Neural progenitor cell (in vitro differentiated cells): Measurements from ENCODE around the gene SLTM. TPM values are rescaled to one million over a fixed set of nuclear protein-coding genes. Genes with fewer than 3 reads are reported as not detected.
"Not testable (repeated sequence)": the region's sequence is repeated elsewhere in the genome, so short reads cannot be mapped to it uniquely, and the experiment has no call there.

ENCODE experiments used
- DNase-seq: peaks from one replicate; pipeline ENCODE4 v3.0.0-alpha.2; 2016; ENCODE audit warnings: low spot score
- H2AFZ ChIP-seq: fragments of 200-600 bp; sonication (generic); replicated peaks from 2 replicates; pipeline ENCODE4 v1.6.1; 2016; ENCODE audit warnings: antibody characterized with exemption
- H3F3A ChIP-seq: fragments of 200-600 bp; sonication (generic); 2 replicates; pipeline ENCODE4 v1.6.1; 2016; ENCODE audit warnings: antibody characterized with exemption, low read depth
- H3K27ac ChIP-seq: fragments of 200-600 bp; sonication (generic); 2 replicates; pipeline ENCODE4 v1.5.1; 2016; ENCODE audit warnings: mild to moderate bottlenecking
- H3K27me3 ChIP-seq: fragments of 200-600 bp; sonication (generic); 2 replicates; pipeline ENCODE4 v1.6.1; 2016; ENCODE audit warnings: mild to moderate bottlenecking, moderate library complexity
- H3K36me3 ChIP-seq: fragments of 200-600 bp; sonication (generic); 2 replicates; pipeline ENCODE4 v1.5.1; 2016
- H3K4me1 ChIP-seq: fragments of 200-600 bp; sonication (generic); 2 replicates; pipeline ENCODE4 v1.6.1; 2016; ENCODE audit warnings: mixed run types
- H3K4me2 ChIP-seq: fragments of 200-600 bp; sonication (generic); 2 replicates; pipeline ENCODE4 v1.6.1; 2016
- H3K4me3 ChIP-seq: fragments of 200-600 bp; sonication (generic); 2 replicates; pipeline ENCODE4 v1.5.1; 2016
- H3K79me2 ChIP-seq: fragments of 200-600 bp; sonication (generic); 2 replicates; pipeline ENCODE4 v1.6.1; 2016; ENCODE audit warnings: low read depth
- H3K9ac ChIP-seq: fragments of 200-600 bp; sonication (generic); 2 replicates; pipeline ENCODE4 v1.6.1; 2016
- H3K9me3 ChIP-seq: fragments of 200-600 bp; sonication (generic); 2 replicates; pipeline ENCODE4 v1.5.1; 2016; ENCODE audit warnings: low read depth
- H4K20me1 ChIP-seq: fragments of 200-600 bp; sonication (generic); 2 replicates; pipeline ENCODE4 v1.6.1; 2016; ENCODE audit warnings: low read depth
- H3K27ac Mint-ChIP-seq: 3 replicates; pipeline ENCODE4 v1.8.0; 2021; ENCODE audit warnings: mixed read lengths
- H3K27me3 Mint-ChIP-seq: 2 replicates; pipeline ENCODE4 v1.8.0; 2022; ENCODE audit warnings: low read depth, mild to moderate bottlenecking, inconsistent platforms, moderate library complexity, mixed read lengths; ENCODE audit not compliant: insufficient read depth
- H3K36me3 Mint-ChIP-seq: 3 replicates; pipeline ENCODE4 v1.8.0; 2021; ENCODE audit warnings: mixed read lengths
- H3K4me1 Mint-ChIP-seq: 3 replicates; pipeline ENCODE4 v1.8.0; 2021; ENCODE audit warnings: mixed read lengths
- H3K4me3 Mint-ChIP-seq: 3 replicates; pipeline ENCODE4 v1.8.0; 2021; ENCODE audit warnings: mild to moderate bottlenecking, moderate library complexity, mixed read lengths
- H3K9me3 Mint-ChIP-seq: 3 replicates; pipeline ENCODE4 v1.8.0; 2020; ENCODE audit warnings: mixed read lengths
- CTCF ChIP-seq: fragments of 200-600 bp; sonication (generic); IDR thresholded peaks from 2 replicates; pipeline ENCODE4 v1.5.1; 2017; ENCODE audit warnings: antibody characterized with exemption, mild to moderate bottlenecking
- EZH2 ChIP-seq: fragments of 200-600 bp; sonication (generic); IDR thresholded peaks from 2 replicates; pipeline ENCODE4 v1.6.1; 2017; ENCODE audit warnings: antibody characterized with exemption, mild to moderate bottlenecking, moderate library complexity
- EZH2phosphoT487 ChIP-seq: fragments of 200-600 bp; sonication (generic); IDR thresholded peaks from 2 replicates; pipeline ENCODE4 v1.6.1; 2017; ENCODE audit warnings: antibody characterized with exemption
- total RNA-seq: library from RNA; depleted of rRNA; stranded (reverse); fragments of >200 nt; gene quantifications from 2 replicates; pipeline ENCODE4 v1.2.3, GENCODE V29; 2015; ENCODE audit warnings: low replicate concordance

The SLTM gene
- total RNA-seq, 1 donor from 2014 or later: 152 TPM

- Mint-ChIP-seq H3K27me3 (peaks cover 2% of the 10 kb centered on the region), H3K36me3 (peaks cover 25% of the 10 kb centered on the region), H3K4me3 (no peak overlapping the region), H3K27ac (no peak overlapping the region), H3K4me1 (no peaks in the 10 kb centered on the region), H3K9me3 (no peaks in the 10 kb centered on the region)
- no peak for DNase-seq
- Histone ChIP-seq H3K27ac (peak overlapping the region; percentile 40), H2AFZ (no peak overlapping the region), H3K9me3 (no peaks in the 10 kb centered on the region), H3K27me3 (no peaks in the 10 kb centered on the region), H3K4me1 (no peaks in the 10 kb centered on the region), H4K20me1 (peaks cover 11% of the 10 kb centered on the region), H3K4me2 (no peak overlapping the region), H3K79me2 (peaks cover 98% of the 10 kb centered on the region), H3K9ac (no peak overlapping the region), H3K36me3 (no peaks in the 10 kb centered on the region), H3F3A (peaks cover 6% of the 10 kb centered on the region), H3K4me3 (no peak overlapping the region)
- TF ChIP-seq EZH2 (no peak), CTCF (no peak), EZH2phosphoT487 (no peak)
These were observed 15.2 kb downstream of the SLTM start for GRCh38 chr15:58918239-58918638.

- Histone ChIP-seq H3K27ac (peak overlapping the region; percentile 40), H3K79me2 (peaks cover 97% of the 10 kb centered on the region)
- H4K20me1 ChIP-seq, H3K4me1 ChIP-seq, H3K9me3 ChIP-seq, H3K36me3 ChIP-seq, H3K9me3 Mint-ChIP-seq, H2AFZ ChIP-seq, H3K9ac ChIP-seq, H3K27me3 Mint-ChIP-seq, H3K27me3 ChIP-seq, H3K4me2 ChIP-seq, H3K27ac Mint-ChIP-seq, H3K4me3 Mint-ChIP-seq, H3K4me1 Mint-ChIP-seq, H3F3A ChIP-seq, H3K4me3 ChIP-seq, DNase-seq: not testable (repeated sequence)
- peaks cover 26% of the 10 kb centered on the region for H3K36me3 Mint-ChIP-seq
These were observed 15.8 kb downstream of the SLTM start for GRCh38 chr15:58917613-58918129.

GRCh38 chr15:58916962-58917361, 16.5 kb downstream of the SLTM start:
- H4K20me1 ChIP-seq: peaks cover 6% of the 10 kb centered on the region
- H3K36me3 ChIP-seq: no peaks in the 10 kb centered on the region
- H3K79me2 ChIP-seq: peaks cover 98% of the 10 kb centered on the region
- Mint-ChIP-seq H3K27ac (no peak overlapping the region), H3K4me3 (no peak overlapping the region), H3K27me3 (peaks cover 2% of the 10 kb centered on the region), H3K9me3 (no peaks in the 10 kb centered on the region), H3K36me3 (peaks cover 26% of the 10 kb centered on the region), H3K4me1 (no peaks in the 10 kb centered on the region)
- no peak overlapping the region for H2AFZ ChIP-seq
- H3K4me3 ChIP-seq: no peak overlapping the region
- no peak for TF ChIP-seq EZH2phosphoT487
- TF ChIP-seq EZH2: no peak
- no peak for TF ChIP-seq CTCF
- H3K4me1 ChIP-seq: no peaks in the 10 kb centered on the region
- H3F3A ChIP-seq: peaks cover 6% of the 10 kb centered on the region
- H3K9me3 ChIP-seq: no peaks in the 10 kb centered on the region
- no peaks in the 10 kb centered on the region for H3K27me3 ChIP-seq
- H3K4me2 ChIP-seq: no peak overlapping the region
- no peak for DNase-seq
- no peak overlapping the region for H3K27ac ChIP-seq
- H3K9ac ChIP-seq: no peak overlapping the region

- no peaks in the 10 kb centered on the region for H3K27me3 ChIP-seq
- peaks cover 30% of the 10 kb centered on the region for H3K36me3 Mint-ChIP-seq
- peaks cover 94% of the 10 kb centered on the region for H3K79me2 ChIP-seq
- H4K20me1 ChIP-seq: peaks cover 11% of the 10 kb centered on the region
- no peak overlapping the region for H3K4me3 ChIP-seq
- H3K27ac ChIP-seq: no peak overlapping the region
- no peak overlapping the region for H2AFZ ChIP-seq
- no peak for TF ChIP-seq EZH2phosphoT487
- no peak for TF ChIP-seq CTCF
- TF ChIP-seq EZH2: no peak
- no peaks in the 10 kb centered on the region for H3K27me3 Mint-ChIP-seq
- peaks cover 24% of the 10 kb centered on the region for H3K36me3 ChIP-seq
- no peaks in the 10 kb centered on the region for H3K4me1 Mint-ChIP-seq
- H3K9me3 ChIP-seq: no peaks in the 10 kb centered on the region
- no peak overlapping the region for H3K9ac ChIP-seq
- no peaks in the 10 kb centered on the region for H3F3A ChIP-seq
- no peak overlapping the region for H3K27ac Mint-ChIP-seq
- DNase-seq: no peak
- no peak overlapping the region for H3K4me2 ChIP-seq
- no peak overlapping the region for H3K4me3 Mint-ChIP-seq
- no peaks in the 10 kb centered on the region for H3K4me1 ChIP-seq
- no peaks in the 10 kb centered on the region for H3K9me3 Mint-ChIP-seq
These were observed 23.0 kb downstream of the SLTM start for GRCh38 chr15:58910456-58910855.
